IMR-90 (cell line): Measurements from ENCODE around the gene GMEB1. TPM values are rescaled to one million over a fixed set of nuclear protein-coding genes. Genes with fewer than 3 reads are reported as not detected.
A peak's percentile ranks its signal among the peaks of the same experiment; 100 is the strongest.

Source experiments
- ATAC-seq: fragments of 200-7000 bp; cut with Tn5 transposase; 2 replicates; pipeline ENCODE4 v1.9.1; 2020; ENCODE audit warnings: low read depth, mild to moderate bottlenecking, moderate library complexity
- Bru-seq: library from RNA; stranded (reverse); fragments of 400-500 nt; gene quantifications from one replicate; lab custom pipeline; 2021; lab: Mats Ljungman, UMichigan
- BruChase-seq, 2 experiments: library from RNA; stranded (reverse); fragments of 400-500 nt; gene quantifications; one replicate each; lab custom pipeline; 2021; lab: Mats Ljungman, UMichigan
- BruUV-seq: library from RNA; stranded (reverse); fragments of 400-500 nt; replicated peaks from 2 replicates; lab custom pipeline; 2021; lab: Mats Ljungman, UMichigan
- CTCF ChIA-PET: fragments of 300-600 bp; formaldehyde crosslinking; extraction: SDS; loops from one replicate; lab custom pipeline; 2021; ENCODE audit warnings: antibody characterized with exemption; lab: Yijun Ruan, JAX
- POLR2A ChIA-PET: fragments of 300-600 bp; sonication (Branson Sonifier 250); formaldehyde crosslinking; loops from one replicate; lab custom pipeline; 2022; ENCODE audit warnings: antibody characterized with exemption; ENCODE audit not compliant: unreplicated experiment; lab: Charles Lee
- DNase-seq: peaks from one replicate; pipeline ENCODE4 v3.0.0; 2013
- H2AFZ ChIP-seq: replicated peaks from 2 replicates; pipeline ENCODE3; 2013; ENCODE audit warnings: low read length, mild to moderate bottlenecking; ENCODE audit not compliant: poor library complexity
- H2AK5ac ChIP-seq: 2 replicates; pipeline ENCODE4 v1.6.1; 2013; ENCODE audit warnings: low read depth, low read length, inconsistent platforms
- H2AK9ac ChIP-seq: replicated peaks from 2 replicates; pipeline ENCODE3; 2013; ENCODE audit warnings: mild to moderate bottlenecking, low read depth, low read length, moderate library complexity; ENCODE audit not compliant: poor library complexity
- H2BK120ac ChIP-seq: 2 replicates; pipeline ENCODE4 v1.6.1; 2013; ENCODE audit warnings: low read depth, low read length, inconsistent platforms
- H2BK15ac ChIP-seq: 3 replicates; pipeline ENCODE4 v1.6.1; 2013; ENCODE audit warnings: low read depth, low read length, inconsistent platforms
- H2BK20ac ChIP-seq: 2 replicates; pipeline ENCODE4 v1.6.1; 2013; ENCODE audit warnings: low read depth, mild to moderate bottlenecking, inconsistent platforms, low read length, moderate library complexity
- H2BK5ac ChIP-seq: 2 replicates; pipeline ENCODE4 v1.6.1; 2013; ENCODE audit warnings: mild to moderate bottlenecking, low read depth, low read length, inconsistent platforms; ENCODE audit not compliant: poor library complexity, severe bottlenecking
- H3K14ac ChIP-seq: replicated peaks from 2 replicates; pipeline ENCODE4 v1.6.1; 2013; ENCODE audit warnings: low read depth, low read length, inconsistent platforms
- H3K18ac ChIP-seq: 2 replicates; pipeline ENCODE4 v1.6.1; 2013; ENCODE audit warnings: low read depth, low read length, control low read depth
- H3K23ac ChIP-seq: 2 replicates; pipeline ENCODE4 v1.6.1; 2013; ENCODE audit warnings: low read depth, low read length, inconsistent platforms
- H3K27ac ChIP-seq: 2 replicates; pipeline ENCODE4 v1.5.1; 2013; ENCODE audit warnings: mild to moderate bottlenecking, control low read depth, low read length; ENCODE audit not compliant: insufficient read depth
- H3K27me3 ChIP-seq: 2 replicates; pipeline ENCODE4 v1.6.1; 2013; ENCODE audit warnings: low read length; ENCODE audit not compliant: control insufficient read depth, insufficient read depth
- H3K36me3 ChIP-seq: 2 replicates; pipeline ENCODE4 v1.6.1; 2013; ENCODE audit warnings: low read length, mixed read lengths; ENCODE audit not compliant: control insufficient read depth, insufficient read depth
- H3K4ac ChIP-seq: 2 replicates; pipeline ENCODE4 v1.6.1; 2013; ENCODE audit warnings: low read depth, low read length, inconsistent platforms
- H3K4me1 ChIP-seq: 2 replicates; pipeline ENCODE4 v1.6.1; 2013; ENCODE audit warnings: low read length, mixed read lengths; ENCODE audit not compliant: control insufficient read depth, insufficient read depth
- H3K4me2 ChIP-seq: 2 replicates; pipeline ENCODE4 v1.6.1; 2013; ENCODE audit warnings: low read depth, mild to moderate bottlenecking, control low read depth, low read length, moderate library complexity
- H3K4me3 ChIP-seq: 2 replicates; pipeline ENCODE4 v1.5.1; 2013; ENCODE audit warnings: low read depth, mild to moderate bottlenecking, control low read depth, low read length, moderate library complexity; ENCODE audit not compliant: insufficient read depth
- H3K56ac ChIP-seq: 2 replicates; pipeline ENCODE4 v1.6.1; 2013; ENCODE audit warnings: low read length, inconsistent platforms; ENCODE audit not compliant: insufficient read depth; ENCODE audit errors: extremely low read depth
- H3K79me1 ChIP-seq, 2 experiments: 2 replicates each; pipeline ENCODE4 v1.6.1; 2013; ENCODE audit warnings: low read length in 2 of 2, inconsistent platforms in 1 of 2, low read depth in 1 of 2
- H3K9ac ChIP-seq: 2 replicates; pipeline ENCODE4 v1.6.1; 2013; ENCODE audit warnings: low read depth, low read length, control low read depth
- H3K9me1 ChIP-seq: 2 replicates; pipeline ENCODE4 v1.6.1; 2013; ENCODE audit warnings: low read length, inconsistent platforms; ENCODE audit not compliant: insufficient read depth
- H3K9me3 ChIP-seq: 2 replicates; pipeline ENCODE4 v1.6.1; 2013; ENCODE audit warnings: low read length; ENCODE audit not compliant: control insufficient read depth, insufficient read depth
- H4K20me1 ChIP-seq: 2 replicates; pipeline ENCODE4 v1.6.1; 2013; ENCODE audit warnings: low read length, inconsistent platforms; ENCODE audit not compliant: insufficient read depth
- H4K5ac ChIP-seq: 2 replicates; pipeline ENCODE4 v1.6.1; 2013; ENCODE audit warnings: mild to moderate bottlenecking, low read depth, low read length, control low read depth
- H4K8ac ChIP-seq, 2 experiments: 2 replicates each; pipeline ENCODE4 v1.6.1; 2013; ENCODE audit warnings: low read depth in 2 of 2, low read length in 2 of 2, control low read depth in 1 of 2, inconsistent platforms in 1 of 2
- H4K91ac ChIP-seq: 2 replicates; pipeline ENCODE4 v1.6.1; 2013; ENCODE audit warnings: low read depth, low read length, inconsistent platforms; ENCODE audit not compliant: insufficient read depth
- RFX5 ChIP-seq: IDR thresholded peaks from 2 replicates; pipeline ENCODE4 v1.8.0; 2012; ENCODE audit warnings: low read depth, mild to moderate bottlenecking, low read length, moderate library complexity
- WGBS, 2 experiments: methylation state at CpG; one replicate each; pipeline versions ENCODE4 v1.1.5 to v1.1.7; 2013; ENCODE audit warnings: missing lambda C conversion rate in 2 of 2; ENCODE audit not compliant: insufficient read length in 1 of 2; ENCODE audit errors: extremely low coverage in 2 of 2; 5-methylcytosine and 5-hydroxymethylcytosine counted together
- dilution Hi-C: fragments of 300-500 bp; cut with HindIII; formaldehyde crosslinking; loops from one replicate; pipeline ENCODE4 v1.14.3; 2018; ENCODE audit warnings: low sequenced_read_pairs; ENCODE audit not compliant: unreplicated experiment
- in situ Hi-C: fragments of 300-500 bp; cut with MboI; formaldehyde crosslinking; loops from 3 replicates; pipeline ENCODE4 v1.14.3; 2019; ENCODE audit warnings: low sequenced_read_pairs, inconsistent platforms, mixed read lengths
- intact Hi-C: fragments of 100-400 bp; cut with micrococcal nuclease; formaldehyde crosslinking; loops from 2 replicates; pipeline ENCODE4 v1.10.0; 2022
- long read RNA-seq: library from polyadenylated mRNA; unstranded; transcript quantifications from one replicate; pipeline ENCODE4 v2.0.0, GENCODE V29; 2021; ENCODE audit not compliant: unreplicated experiment
- polyA plus RNA-seq, 3 experiments: library from polyadenylated mRNA; depleted of rRNA; stranded (reverse); fragments of >200 nt; gene quantifications; 2 replicates each; pipeline ENCODE4 v1.2.3, GENCODE V29; 2012; ENCODE audit warnings: low replicate concordance in 1 of 3
- total RNA-seq: library from RNA; depleted of rRNA; stranded (reverse); fragments of >200 nt; gene quantifications from 2 replicates; pipeline ENCODE4 v1.2.3, GENCODE V29; 2012; rRNA removed
- TF ChIP-seq, protein P1 (sequence below): fragments of 150-350 bp; IDR thresholded peaks from 2 replicates; pipeline ENCODE4 v1.6.1; 2016; ENCODE audit warnings: low read depth, mild to moderate bottlenecking, low read length, moderate library complexity, borderline replicate concordance
- TF ChIP-seq, protein P2 (sequence below): conservative IDR thresholded peaks from 2 replicates; pipeline ENCODE4 v1.5.1; 2012; ENCODE audit warnings: mild to moderate bottlenecking, low read depth, low read length, improper control_type of control experiment

Gene GMEB1, protein sequence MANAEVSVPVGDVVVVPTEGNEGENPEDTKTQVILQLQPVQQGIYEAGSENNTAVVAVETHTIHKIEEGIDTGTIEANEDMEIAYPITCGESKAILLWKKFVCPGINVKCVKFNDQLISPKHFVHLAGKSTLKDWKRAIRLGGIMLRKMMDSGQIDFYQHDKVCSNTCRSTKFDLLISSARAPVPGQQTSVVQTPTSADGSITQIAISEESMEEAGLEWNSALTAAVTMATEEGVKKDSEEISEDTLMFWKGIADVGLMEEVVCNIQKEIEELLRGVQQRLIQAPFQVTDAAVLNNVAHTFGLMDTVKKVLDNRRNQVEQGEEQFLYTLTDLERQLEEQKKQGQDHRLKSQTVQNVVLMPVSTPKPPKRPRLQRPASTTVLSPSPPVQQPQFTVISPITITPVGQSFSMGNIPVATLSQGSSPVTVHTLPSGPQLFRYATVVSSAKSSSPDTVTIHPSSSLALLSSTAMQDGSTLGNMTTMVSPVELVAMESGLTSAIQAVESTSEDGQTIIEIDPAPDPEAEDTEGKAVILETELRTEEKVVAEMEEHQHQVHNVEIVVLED
- 7.9 and 8.6 TPM in 2 replicates for total RNA-seq
- 6.2 and 7.1 TPM in 2 replicates for polyA plus RNA-seq (2012; rRNA removed)
- 3.8 and 3.9 TPM in 2 replicates for polyA plus RNA-seq (2012; cell fraction: cytosol; rRNA removed)
- polyA plus RNA-seq (2012; cell fraction: nucleus; rRNA removed; ENCODE audit: low replicate concordance) = 9.2 and 9.5 TPM in 2 replicates
- percentile 60 among the genes with signal in this experiment for Bru-seq, nascent RNA
- BruChase-seq, experiment 1, labeled RNA remaining after a 6-hour chase = percentile 72 among the genes with signal in this experiment
- BruChase-seq, experiment 2, labeled RNA remaining after a 2-hour chase = percentile 60 among the genes with signal in this experiment
- long read RNA-seq, full-length matches to known transcripts = 12 of 14 reads
- long read RNA-seq, partial matches to known transcripts = 0 of 14 reads
- long read RNA-seq, other reads (novel, unspliced or antisense) = 2 of 14 reads

DNA sequence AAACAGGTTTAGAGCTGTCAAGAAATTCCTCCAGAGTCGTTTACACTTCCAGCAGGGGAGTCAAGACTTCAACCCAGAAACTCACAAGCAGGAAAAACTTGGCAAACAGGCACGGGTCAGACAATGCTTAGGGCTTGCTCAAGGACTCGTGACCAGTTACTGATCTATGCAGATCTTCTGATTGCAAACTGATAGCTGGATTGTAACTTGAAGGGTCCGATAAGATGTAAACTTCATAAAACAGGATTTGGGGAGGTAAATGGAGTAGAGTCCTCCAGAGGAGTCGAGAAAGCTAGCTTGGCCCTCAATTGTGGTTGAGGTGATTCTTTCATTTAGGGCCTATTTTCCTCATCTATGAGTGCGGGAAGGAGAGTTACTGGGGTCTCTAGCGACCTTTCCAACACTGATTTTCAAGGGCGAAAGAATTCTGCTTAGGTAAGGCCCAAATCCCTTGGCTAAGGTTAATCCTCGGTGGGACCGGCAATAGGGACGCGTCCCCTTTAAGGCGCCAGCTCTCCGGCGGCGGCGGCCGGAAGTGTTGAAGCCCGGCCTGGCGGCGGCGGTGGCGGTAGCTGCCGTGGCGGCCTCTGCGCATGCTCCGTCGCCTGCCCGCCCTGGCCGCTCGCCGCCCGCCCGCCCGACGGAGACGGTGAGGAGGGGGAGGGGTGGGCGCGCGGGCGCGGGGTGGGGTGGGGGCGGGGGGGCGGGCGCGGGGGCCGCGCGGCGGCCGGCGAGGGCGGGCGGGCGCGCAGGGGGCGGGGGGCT, at the start of gene GMEB1:
TSS of gene GMEB1 (plus strand) at position 594 of the 765 bp plus-strand sequence. CDS start 14,829 bp downstream, outside the sequence.
- no peaks in the 10 kb centered on the region for H3K9me3 ChIP-seq
- peaks cover 12 to 23% of the 10 kb centered on the region in 2 experiments for H3K79me1 ChIP-seq
- POLR2A ChIA-PET = interaction anchor here (1.2 kb wide), 1 partner anchor 20 kb away, joined by 3 read pairs; the partner anchor contains the start of gene RNU11
- peak within 1 kb of the TSS; percentile 93 for H3K18ac ChIP-seq
- no peaks in the 10 kb centered on the region for H4K20me1 ChIP-seq
- TF ChIP-seq, protein P1, sequence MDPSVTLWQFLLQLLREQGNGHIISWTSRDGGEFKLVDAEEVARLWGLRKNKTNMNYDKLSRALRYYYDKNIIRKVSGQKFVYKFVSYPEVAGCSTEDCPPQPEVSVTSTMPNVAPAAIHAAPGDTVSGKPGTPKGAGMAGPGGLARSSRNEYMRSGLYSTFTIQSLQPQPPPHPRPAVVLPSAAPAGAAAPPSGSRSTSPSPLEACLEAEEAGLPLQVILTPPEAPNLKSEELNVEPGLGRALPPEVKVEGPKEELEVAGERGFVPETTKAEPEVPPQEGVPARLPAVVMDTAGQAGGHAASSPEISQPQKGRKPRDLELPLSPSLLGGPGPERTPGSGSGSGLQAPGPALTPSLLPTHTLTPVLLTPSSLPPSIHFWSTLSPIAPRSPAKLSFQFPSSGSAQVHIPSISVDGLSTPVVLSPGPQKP = 0 out of 2 replicates have a peak, but pooled peaks have one; percentile 39
- TF ChIP-seq, protein P2, sequence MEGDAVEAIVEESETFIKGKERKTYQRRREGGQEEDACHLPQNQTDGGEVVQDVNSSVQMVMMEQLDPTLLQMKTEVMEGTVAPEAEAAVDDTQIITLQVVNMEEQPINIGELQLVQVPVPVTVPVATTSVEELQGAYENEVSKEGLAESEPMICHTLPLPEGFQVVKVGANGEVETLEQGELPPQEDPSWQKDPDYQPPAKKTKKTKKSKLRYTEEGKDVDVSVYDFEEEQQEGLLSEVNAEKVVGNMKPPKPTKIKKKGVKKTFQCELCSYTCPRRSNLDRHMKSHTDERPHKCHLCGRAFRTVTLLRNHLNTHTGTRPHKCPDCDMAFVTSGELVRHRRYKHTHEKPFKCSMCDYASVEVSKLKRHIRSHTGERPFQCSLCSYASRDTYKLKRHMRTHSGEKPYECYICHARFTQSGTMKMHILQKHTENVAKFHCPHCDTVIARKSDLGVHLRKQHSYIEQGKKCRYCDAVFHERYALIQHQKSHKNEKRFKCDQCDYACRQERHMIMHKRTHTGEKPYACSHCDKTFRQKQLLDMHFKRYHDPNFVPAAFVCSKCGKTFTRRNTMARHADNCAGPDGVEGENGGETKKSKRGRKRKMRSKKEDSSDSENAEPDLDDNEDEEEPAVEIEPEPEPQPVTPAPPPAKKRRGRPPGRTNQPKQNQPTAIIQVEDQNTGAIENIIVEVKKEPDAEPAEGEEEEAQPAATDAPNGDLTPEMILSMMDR = 0 out of 2 replicates have a peak, but pooled peaks have one; percentile 5
- no peak for TF ChIP-seq RFX5
- intact Hi-C loops (loop anchor here (2.0 to 5.0 kb wide), 2 partner anchors 20 to 69 kb away; partner anchors contain the start of genes RNU11 and YTHDF2), dilution Hi-C loops (no loop called here), in situ Hi-C loops (no loop called here)
- H2AFZ ChIP-seq = peak within 1 kb of the TSS; percentile 90
- H2AK9ac ChIP-seq = peak within 1 kb of the TSS; percentile 99
- peak within 1 kb of the TSS; percentile 98 for H4K5ac ChIP-seq
- H3K56ac ChIP-seq = peak within 1 kb of the TSS; percentile 99
- H3K27me3 ChIP-seq = no peaks in the 10 kb centered on the region
- CTCF ChIA-PET = interaction anchor here (0.5 to 0.6 kb wide), 2 partner anchors 8 to 239 kb away, joined by 3 to 6 read pairs; no protein-coding TSS in a partner anchor
- WGBS, 2 experiments = 0% methylated on average over 2 of the region's 57 CpGs; no CpG with 5 or more reads in 1 of the 2 experiments
- H3K36me3 ChIP-seq = no peaks in the 10 kb centered on the region
- peak within 1 kb of the TSS; percentile 96 for H3K4ac ChIP-seq
- peak within 1 kb of the TSS; percentile 93 for H3K27ac ChIP-seq
- peak within 1 kb of the TSS; percentile 92; the same call in 2 of the 3 replicates for H2BK15ac ChIP-seq
- H2AK5ac ChIP-seq = peak within 1 kb of the TSS; percentile 91
- H3K23ac ChIP-seq = peak within 1 kb of the TSS; percentile 97
- H3K9me1 ChIP-seq = no peaks in the 10 kb centered on the region
- H2BK5ac ChIP-seq = peak within 1 kb of the TSS; percentile 83
- peaks cover 2% of the 10 kb centered on the region for H3K4me1 ChIP-seq
- peak within 1 kb of the TSS; percentile 91 for H2BK120ac ChIP-seq
- peak within 1 kb of the TSS; percentile 94 for H4K91ac ChIP-seq
- peak within 1 kb of the TSS; percentile 58; the same call in 1 of the 2 replicates for H2BK20ac ChIP-seq
- peak within 1 kb of the TSS; percentile 98 to 100 for H4K8ac ChIP-seq
- peak within 1 kb of the TSS; percentile 100 for H3K14ac ChIP-seq
- BruUV-seq = no TSS peak
- peak within 1 kb of the TSS; percentile 87 for H3K4me2 ChIP-seq
- DNase-seq = peak; percentile 77
- peak within 1 kb of the TSS; percentile 59 for H3K4me3 ChIP-seq
- peak; percentile 81 for ATAC-seq
- peak within 1 kb of the TSS; percentile 97 for H3K9ac ChIP-seq
